Neuronal stem cell (in vitro differentiated cells): ENCODE measurements around the gene SPOCK1.
"Not testable (repeated sequence)": the region's sequence is repeated elsewhere in the genome, so short reads cannot be mapped to it uniquely, and the experiment has no call there.

Source experiments
- DNase-seq: peaks from one replicate; pipeline ENCODE4 v3.0.0-alpha.2; 2013; ENCODE audit warnings: low spot score
- H2AFZ ChIP-seq: one replicate; pipeline ENCODE4 v1.6.1; 2013; ENCODE audit warnings: mild to moderate bottlenecking, low read length, inconsistent platforms
- H2AK5ac ChIP-seq: 2 replicates; pipeline ENCODE4 v1.6.1; 2013; ENCODE audit warnings: low read depth, mild to moderate bottlenecking, inconsistent platforms, low read length, moderate library complexity, mixed read lengths
- H2BK120ac ChIP-seq: 2 replicates; pipeline ENCODE4 v1.6.1; 2013; ENCODE audit warnings: low read depth, mild to moderate bottlenecking, inconsistent platforms, low read length, moderate library complexity, mixed read lengths
- H2BK12ac ChIP-seq: one replicate; pipeline ENCODE4 v1.6.1; 2013; ENCODE audit warnings: low read length, inconsistent platforms
- H2BK15ac ChIP-seq: 2 replicates; pipeline ENCODE4 v1.6.1; 2013; ENCODE audit warnings: mild to moderate bottlenecking, low read length, inconsistent platforms, mixed read lengths
- H2BK5ac ChIP-seq: one replicate; pipeline ENCODE4 v1.6.1; 2013; ENCODE audit warnings: inconsistent platforms, mild to moderate bottlenecking, low read length, moderate library complexity
- H3K14ac ChIP-seq: one replicate; pipeline ENCODE4 v1.6.1; 2013; ENCODE audit warnings: low read length, inconsistent platforms
- H3K18ac ChIP-seq: 2 replicates; pipeline ENCODE4 v1.6.1; 2013; ENCODE audit warnings: low read length, inconsistent platforms
- H3K23ac ChIP-seq: 2 replicates; pipeline ENCODE4 v1.6.1; 2013; ENCODE audit warnings: low read depth, mild to moderate bottlenecking, mixed read lengths, low read length, inconsistent platforms; ENCODE audit not compliant: poor library complexity
- H3K27ac ChIP-seq: replicated peaks from 3 replicates; pipeline ENCODE4 v1.5.1; 2013; ENCODE audit warnings: low read length, inconsistent platforms
- H3K27me3 ChIP-seq, 3 experiments: 2 replicates each; pipeline ENCODE4 v1.6.1; 2013; ENCODE audit warnings: low read length in 3 of 3, mild to moderate bottlenecking in 2 of 3, inconsistent platforms in 1 of 3, low read depth in 1 of 3, mixed read lengths in 1 of 3, moderate library complexity in 1 of 3; ENCODE audit not compliant: control insufficient read depth in 3 of 3, insufficient read depth in 3 of 3
- H3K36me3 ChIP-seq, 2 donors: replicated peaks in 1 of 2; 2 replicates each; pipeline ENCODE4 v1.6.1; 2013; ENCODE audit warnings: low read length in 2 of 2; ENCODE audit not compliant: control insufficient read depth in 2 of 2, insufficient read depth in 2 of 2
- H3K4ac ChIP-seq: 2 replicates; pipeline ENCODE4 v1.6.1; 2013; ENCODE audit warnings: inconsistent platforms, mild to moderate bottlenecking, low read length, moderate library complexity
- H3K4me1 ChIP-seq, 2 donors: 1 replicate in 1 of 2; 2 replicates in 1 of 2; pipeline ENCODE4 v1.6.1; 2013; ENCODE audit warnings: low read length in 2 of 2, low read depth in 1 of 2; ENCODE audit not compliant: control insufficient read depth in 2 of 2, insufficient read depth in 1 of 2
- H3K4me2 ChIP-seq: one replicate; pipeline ENCODE4 v1.6.1; 2013; ENCODE audit warnings: mild to moderate bottlenecking, low read length, inconsistent platforms; ENCODE audit not compliant: insufficient read depth, poor library complexity, severe bottlenecking
- H3K4me3 ChIP-seq, 2 donors: 2 replicates each; pipeline ENCODE4 v1.5.1; 2013; ENCODE audit warnings: low read length in 2 of 2, mild to moderate bottlenecking in 2 of 2, inconsistent platforms in 1 of 2, moderate library complexity in 1 of 2
- H3K79me1 ChIP-seq: one replicate; pipeline ENCODE4 v1.6.1; 2013; ENCODE audit warnings: low read depth, mild to moderate bottlenecking, inconsistent platforms, low read length, moderate library complexity
- H3K9ac ChIP-seq: one replicate; pipeline ENCODE4 v1.6.1; 2013; ENCODE audit warnings: mild to moderate bottlenecking, low read depth, low read length, inconsistent platforms; ENCODE audit not compliant: poor library complexity
- H3K9me3 ChIP-seq, 2 donors: replicated peaks in 1 of 2; 2 replicates each; pipeline versions ENCODE3 to v1.6.1; 2013; ENCODE audit warnings: low read length in 2 of 2, mild to moderate bottlenecking in 2 of 2, inconsistent platforms in 1 of 2, low read depth in 1 of 2, mixed read lengths in 1 of 2, moderate library complexity in 1 of 2; ENCODE audit not compliant: control insufficient read depth in 2 of 2, insufficient read depth in 1 of 2
- H4K8ac ChIP-seq: one replicate; pipeline ENCODE4 v1.6.1; 2013; ENCODE audit warnings: low read depth, mild to moderate bottlenecking, inconsistent platforms, low read length, moderate library complexity
- H4K91ac ChIP-seq: one replicate; pipeline ENCODE4 v1.6.1; 2013; ENCODE audit warnings: low read length, low read depth, mild to moderate bottlenecking, inconsistent platforms; ENCODE audit not compliant: poor library complexity
- WGBS, 2 donors: extraction: QIAGEN DNeasy Blood & Tissue Kit; methylation state at CpG; one replicate each; pipeline ENCODE4 v1.1.7; 2013; ENCODE audit warnings: missing lambda C conversion rate in 2 of 2, mixed read lengths in 1 of 2; ENCODE audit not compliant: insufficient read length in 2 of 2, insufficient replicate concordance in 1 of 2; ENCODE audit errors: extremely low coverage in 2 of 2; 5-methylcytosine and 5-hydroxymethylcytosine counted together

SPOCK1 gene

GRCh38 chr5:136954142-136954541 lies 545.0 kb downstream of the SPOCK1 start:
- H3K18ac ChIP-seq, H3K27me3 ChIP-seq, H2AK5ac ChIP-seq, H2BK120ac ChIP-seq, H3K9ac ChIP-seq, H3K14ac ChIP-seq, H3K4me1 ChIP-seq, H4K91ac ChIP-seq, H3K4ac ChIP-seq, H2AFZ ChIP-seq, H3K23ac ChIP-seq, H3K4me2 ChIP-seq, H3K36me3 ChIP-seq, H4K8ac ChIP-seq, DNase-seq, H2BK15ac ChIP-seq, H2BK5ac ChIP-seq, H3K4me3 ChIP-seq, H3K79me1 ChIP-seq, H3K27ac ChIP-seq, H2BK12ac ChIP-seq, H3K9me3 ChIP-seq: not testable (repeated sequence)
- no CpG with 5 or more reads among the region's 5 CpGs for WGBS, 2 donors

GRCh38 chr5:136953346-136954069 lies 545.6 kb downstream of the SPOCK1 start:
- H2BK120ac ChIP-seq, H3K27ac ChIP-seq, H2AK5ac ChIP-seq, H3K79me1 ChIP-seq, H3K36me3 ChIP-seq, H3K4me1 ChIP-seq, H3K4ac ChIP-seq, H3K9ac ChIP-seq, H2AFZ ChIP-seq, H2BK12ac ChIP-seq, H3K9me3 ChIP-seq, H2BK15ac ChIP-seq, H3K4me3 ChIP-seq, H3K23ac ChIP-seq, H3K27me3 ChIP-seq, H2BK5ac ChIP-seq, H4K8ac ChIP-seq, H3K14ac ChIP-seq, H4K91ac ChIP-seq, H3K4me2 ChIP-seq, H3K18ac ChIP-seq: not testable (repeated sequence)
- peak; percentile 3 for DNase-seq
- no CpG with 5 or more reads among the region's 8 CpGs for WGBS, 2 donors

GRCh38 chr5:136927571-136927970 lies 571.6 kb downstream of the SPOCK1 start:
- H2BK120ac ChIP-seq = no peak overlapping the region
- no peak overlapping the region for H2AFZ ChIP-seq
- H3K4me1 ChIP-seq = peaks cover 0 to 2% of the 10 kb centered on the region in 2 donors
- H3K36me3 ChIP-seq = no peaks in the 10 kb centered on the region
- H2BK5ac ChIP-seq = no peak overlapping the region
- no peak overlapping the region for H2BK15ac ChIP-seq
- H3K27me3 ChIP-seq = peaks cover 0 to 4% (median 0%) of the 10 kb centered on the region in 3 experiments
- H3K14ac ChIP-seq = no peak overlapping the region
- no peaks in the 10 kb centered on the region for H3K9me3 ChIP-seq
- H3K9ac ChIP-seq = no peak overlapping the region
- DNase-seq = no peak
- no peak overlapping the region for H2BK12ac ChIP-seq
- no peak overlapping the region for H3K4ac ChIP-seq
- H3K4me2 ChIP-seq = no peak overlapping the region
- H3K79me1 ChIP-seq = no peaks in the 10 kb centered on the region
- no peak overlapping the region for H3K27ac ChIP-seq
- no peak overlapping the region for H4K8ac ChIP-seq
- no peak overlapping the region for H4K91ac ChIP-seq
- no peak overlapping the region for H3K23ac ChIP-seq
- H3K4me3 ChIP-seq = no peak overlapping the region
- H3K18ac ChIP-seq = no peak overlapping the region
- no peak overlapping the region for H2AK5ac ChIP-seq

- Histone ChIP-seq H3K4me1 (peaks cover 0 to 2% of the 10 kb centered on the region in 2 donors), H3K9me3 (no peaks in the 10 kb centered on the region), H4K91ac (no peak overlapping the region), H2AFZ (no peak overlapping the region), H2BK12ac (no peak overlapping the region), H3K79me1 (no peaks in the 10 kb centered on the region), H3K36me3 (no peaks in the 10 kb centered on the region), H2BK120ac (no peak overlapping the region), H3K18ac (no peak overlapping the region), H3K4me2 (no peak overlapping the region), H2BK15ac (no peak overlapping the region), H3K23ac (no peak overlapping the region), H4K8ac (no peak overlapping the region), H2AK5ac (no peak overlapping the region), H3K4me3 (no peak overlapping the region), H3K9ac (no peak overlapping the region), H3K27me3 (peaks cover 0 to 4% (median 0%) of the 10 kb centered on the region in 3 experiments), H3K4ac (no peak overlapping the region), H3K14ac (no peak overlapping the region), H2BK5ac (no peak overlapping the region), H3K27ac (no peak overlapping the region)
- no peak for DNase-seq
- WGBS, 2 donors = no CpG with 5 or more reads among the region's 2 CpGs
Measured at GRCh38 chr5:136926073-136926472, 573.1 kb downstream of the SPOCK1 start.
